Activated CD4-positive, alpha-beta T cell treated with anti-CD3 and anti-CD28 coated beads for 48 hours (primary cell): ENCODE data around the gene MRGPRG.
"Not testable (repeated sequence)": the region's sequence is repeated elsewhere in the genome, so short reads cannot be mapped to it uniquely, and the experiment has no call there.

Source experiments
- DNase-seq: peaks from one replicate; pipeline ENCODE4 v3.0.0-alpha.2; 2020

MRGPRG gene

GRCh38 chr11:3218483-3219280 lies at the start of gene MRGPRG:
TSS of gene MRGPRG (minus strand) at chr11:3218813. CDS start at chr11:3218813, 0 bp downstream.
- DNase-seq = no peak

GRCh38 chr11:3262548-3262947 lies 43.9 kb upstream of the MRGPRG start:
- DNase-seq = not testable (repeated sequence)

GRCh38 chr11:3261831-3262230 lies 43.2 kb upstream of the MRGPRG start:
- DNase-seq = not testable (repeated sequence)

- DNase-seq = not testable (repeated sequence)
Observed at GRCh38 chr11:3257509-3257908, 38.9 kb upstream of the MRGPRG start.

- not testable (repeated sequence) for DNase-seq
Observed at GRCh38 chr11:3255241-3255640, 36.6 kb upstream of the MRGPRG start.

- DNase-seq = not testable (repeated sequence)
Observed at GRCh38 chr11:3254773-3255172, 36.2 kb upstream of the MRGPRG start.

GRCh38 chr11:3245071-3245470 lies 26.5 kb upstream of the MRGPRG start:
- no peak for DNase-seq

GRCh38 chr11:3243880-3244279 lies 25.3 kb upstream of the MRGPRG start:
- DNase-seq = no peak

- no peak for DNase-seq
Observed at GRCh38 chr11:3237119-3237518, 18.5 kb upstream of the MRGPRG start.

- DNase-seq = no peak
Observed at GRCh38 chr11:3234846-3235245, 16.2 kb upstream of the MRGPRG start.

- no peak for DNase-seq
Observed at GRCh38 chr11:3232956-3233355, 14.3 kb upstream of the MRGPRG start.

GRCh38 chr11:3231851-3232744 lies 13.5 kb upstream of the MRGPRG start, which contains the start of gene MRGPRE:
TSS of gene MRGPRE (minus strand) at chr11:3232417. CDS start at chr11:3228799, 3,618 bp downstream.
- DNase-seq = no peak

GRCh38 chr11:3231550-3231850 lies 12.9 kb upstream of the MRGPRG start:
- no peak for DNase-seq

GRCh38 chr11:3230636-3231549 lies 12.3 kb upstream of the MRGPRG start:
- DNase-seq = no peak

- no peak for DNase-seq
Observed at GRCh38 chr11:3229673-3230630, 11.3 kb upstream of the MRGPRG start.

- no peak for DNase-seq
Observed at GRCh38 chr11:3228445-3228829, 9.8 kb upstream of the MRGPRG start.

GRCh38 chr11:3227568-3228444 lies 9.2 kb upstream of the MRGPRG start:
- no peak for DNase-seq

GRCh38 chr11:3226846-3227567 lies 8.4 kb upstream of the MRGPRG start:
- DNase-seq = no peak

GRCh38 chr11:3225826-3226750 lies 7.5 kb upstream of the MRGPRG start:
- no peak for DNase-seq
